HG02943 (cell line): ENCODE measurements around the gene TCIRG1.

ENCODE experiments used
- ATAC-seq: cut with Tn5 transposase; IDR thresholded peaks from one replicate; pipeline ENCODE4 v1.9.1; 2021; ENCODE audit warnings: mild to moderate bottlenecking, low read depth, moderate library complexity; ENCODE audit not compliant: unreplicated experiment

Gene TCIRG1

DNA sequence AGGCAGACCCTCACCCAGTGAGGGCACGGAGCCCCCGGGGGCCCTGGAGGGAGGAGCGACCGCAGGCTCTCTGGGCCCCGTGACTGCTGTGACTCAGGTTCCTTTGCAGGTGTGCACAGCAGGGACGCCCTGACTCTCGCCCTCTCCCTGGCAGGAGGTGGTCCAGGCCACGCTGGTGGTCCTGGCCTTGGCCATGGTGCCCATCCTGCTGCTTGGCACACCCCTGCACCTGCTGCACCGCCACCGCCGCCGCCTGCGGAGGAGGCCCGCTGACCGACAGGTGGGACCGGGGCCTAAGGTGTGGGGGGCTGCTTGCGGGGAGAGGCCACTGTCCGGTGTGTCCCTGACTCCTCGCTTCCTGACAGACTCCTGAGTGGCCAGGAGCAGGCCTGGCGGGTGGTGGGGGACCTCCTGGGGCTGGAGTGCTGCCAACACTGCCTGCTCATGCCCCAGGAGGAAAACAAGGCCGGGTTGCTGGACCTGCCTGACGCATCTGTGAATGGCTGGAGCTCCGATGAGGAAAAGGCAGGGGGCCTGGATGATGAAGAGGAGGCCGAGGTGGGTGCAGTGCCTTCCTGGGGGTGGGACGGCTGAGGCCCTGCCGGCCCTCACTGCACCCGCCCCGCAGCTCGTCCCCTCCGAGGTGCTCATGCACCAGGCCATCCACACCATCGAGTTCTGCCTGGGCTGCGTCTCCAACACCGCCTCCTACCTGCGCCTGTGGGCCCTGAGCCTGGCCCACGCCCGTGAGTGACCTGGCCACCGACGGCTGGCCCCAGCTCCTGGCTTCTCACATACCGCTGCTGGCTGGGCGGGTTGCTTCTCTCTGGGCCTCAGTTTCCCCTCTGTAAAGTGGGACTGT lies 10.9 kb downstream of the TCIRG1 start:
- ATAC-seq = no peak

- no peak for ATAC-seq
Observed at GRCh38 chr11:68050371-68050841, 11.6 kb downstream of the TCIRG1 start.

DNA sequence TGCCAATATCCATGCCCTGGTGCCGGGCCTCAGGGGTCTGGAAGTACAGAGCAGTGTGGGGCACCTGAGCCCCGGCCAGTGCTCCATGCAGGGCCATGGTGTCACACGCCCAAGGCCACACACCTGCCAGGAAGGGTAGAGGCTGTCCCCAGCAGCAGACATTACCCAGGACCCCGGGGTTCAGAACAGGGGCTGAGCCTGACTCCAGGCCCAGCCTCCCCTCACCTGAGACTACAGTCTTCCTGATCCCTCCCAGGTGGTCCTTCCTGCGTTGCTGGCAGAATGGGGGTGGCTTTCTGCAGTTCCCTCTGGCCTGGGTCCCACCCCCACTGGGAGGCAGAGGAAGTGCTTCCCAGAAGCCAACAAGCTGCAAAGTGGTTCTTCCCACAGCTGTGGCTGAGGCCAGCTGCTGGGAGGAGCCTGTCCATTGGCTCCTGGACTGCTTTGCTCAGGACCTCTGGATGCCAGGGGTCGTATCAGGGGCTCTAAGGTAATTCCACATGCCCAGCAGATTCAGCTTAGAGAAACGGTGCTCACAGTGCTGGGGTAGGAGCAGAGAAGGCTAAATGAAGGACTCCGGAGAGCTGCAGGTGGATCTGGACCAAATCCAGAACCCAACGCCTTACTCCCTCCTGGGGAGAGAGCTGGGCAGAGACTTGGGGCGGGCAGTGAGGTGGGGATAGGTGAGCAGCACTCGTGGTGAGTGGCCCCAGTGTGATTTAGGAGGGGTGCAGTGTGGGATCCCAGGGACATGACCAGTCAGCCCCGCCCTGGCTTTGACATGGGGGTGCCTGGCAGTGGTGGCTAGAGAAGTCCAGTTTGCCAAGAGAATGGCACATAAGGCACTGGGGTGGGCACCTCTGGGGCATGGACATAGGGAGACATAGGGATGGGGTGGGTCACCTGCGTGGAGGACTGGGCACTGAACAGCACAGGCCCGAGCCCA lies 12.6 kb downstream of the TCIRG1 start:
- no peak for ATAC-seq

DNA sequence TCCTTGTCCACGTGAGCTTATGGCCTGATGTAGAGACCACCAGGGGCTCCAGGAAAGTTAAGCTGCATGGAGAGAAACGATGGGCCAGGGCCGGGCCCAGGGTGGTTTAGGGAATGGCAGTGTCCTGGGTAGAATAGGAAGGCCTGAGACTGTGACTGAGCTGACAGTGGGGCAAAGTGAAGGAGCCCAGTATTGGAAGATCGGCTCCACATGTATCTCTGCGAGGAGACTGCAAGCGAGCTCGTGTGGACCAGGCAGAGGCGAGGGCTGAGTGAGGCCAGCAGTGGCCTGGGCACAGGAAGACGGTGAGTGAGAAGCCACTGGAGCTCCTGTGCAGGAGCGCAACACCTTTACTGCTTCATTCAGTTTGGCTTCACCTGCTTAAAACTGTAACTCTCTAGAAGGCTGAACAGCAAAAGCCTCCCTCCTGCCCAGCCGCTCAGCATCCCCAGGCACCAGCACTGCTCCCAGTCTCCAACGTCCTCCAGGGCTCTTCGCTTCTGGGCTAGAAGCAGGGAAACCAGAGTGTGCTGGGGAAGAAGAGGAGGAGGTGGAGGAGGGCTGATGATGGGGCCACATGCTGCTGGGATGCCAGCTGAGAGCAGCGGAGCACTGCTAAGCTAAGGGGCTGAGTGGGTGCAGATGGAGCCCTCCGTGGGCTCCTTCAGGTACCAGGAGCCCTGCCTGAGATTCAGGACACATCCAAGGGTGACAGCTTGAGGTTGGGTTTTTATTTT lies 13.5 kb downstream of the TCIRG1 start:
- no peak for ATAC-seq

- ATAC-seq = no peak
Observed at GRCh38 chr11:68053117-68053516, 14.3 kb downstream of the TCIRG1 start.

DNA sequence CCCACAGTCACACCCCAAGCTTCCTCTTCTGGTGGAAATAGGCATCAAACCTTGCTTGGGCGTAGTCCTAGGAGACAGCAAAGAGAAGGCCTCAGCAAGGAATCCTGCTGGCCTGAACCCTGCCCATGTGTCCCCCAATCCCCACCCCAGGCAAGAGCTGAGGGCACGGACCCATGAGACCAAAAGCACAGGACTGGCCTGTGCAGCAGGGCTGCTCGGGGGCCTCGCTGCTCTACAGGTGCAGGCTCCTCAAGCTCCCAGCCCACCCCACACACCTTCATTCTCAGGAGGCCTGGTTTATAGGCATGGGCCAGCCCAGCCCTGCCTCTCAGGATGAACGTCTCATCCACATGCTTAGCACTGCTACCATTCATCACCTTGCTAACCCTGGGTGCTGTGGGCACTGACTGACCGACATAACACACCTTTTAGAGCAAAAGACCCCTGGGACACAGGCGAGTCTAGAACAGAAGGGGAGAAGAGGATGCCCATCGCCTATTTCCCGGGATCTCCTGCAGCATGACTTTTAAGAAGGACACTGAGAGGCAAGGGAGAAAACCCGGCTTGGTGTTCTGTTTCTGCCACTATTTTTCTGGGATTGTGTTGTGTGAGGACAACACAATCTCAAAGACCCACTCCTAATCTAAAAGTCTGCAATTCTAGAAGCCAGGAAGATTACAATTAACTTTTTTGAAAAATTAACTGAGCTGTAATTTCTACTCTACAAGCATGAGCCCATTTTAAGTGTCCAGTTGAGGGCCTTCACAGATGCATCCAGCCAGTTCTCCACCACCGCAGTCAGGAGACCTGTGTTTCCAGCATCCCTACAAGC lies 15.4 kb downstream of the TCIRG1 start:
- no peak for ATAC-seq

DNA sequence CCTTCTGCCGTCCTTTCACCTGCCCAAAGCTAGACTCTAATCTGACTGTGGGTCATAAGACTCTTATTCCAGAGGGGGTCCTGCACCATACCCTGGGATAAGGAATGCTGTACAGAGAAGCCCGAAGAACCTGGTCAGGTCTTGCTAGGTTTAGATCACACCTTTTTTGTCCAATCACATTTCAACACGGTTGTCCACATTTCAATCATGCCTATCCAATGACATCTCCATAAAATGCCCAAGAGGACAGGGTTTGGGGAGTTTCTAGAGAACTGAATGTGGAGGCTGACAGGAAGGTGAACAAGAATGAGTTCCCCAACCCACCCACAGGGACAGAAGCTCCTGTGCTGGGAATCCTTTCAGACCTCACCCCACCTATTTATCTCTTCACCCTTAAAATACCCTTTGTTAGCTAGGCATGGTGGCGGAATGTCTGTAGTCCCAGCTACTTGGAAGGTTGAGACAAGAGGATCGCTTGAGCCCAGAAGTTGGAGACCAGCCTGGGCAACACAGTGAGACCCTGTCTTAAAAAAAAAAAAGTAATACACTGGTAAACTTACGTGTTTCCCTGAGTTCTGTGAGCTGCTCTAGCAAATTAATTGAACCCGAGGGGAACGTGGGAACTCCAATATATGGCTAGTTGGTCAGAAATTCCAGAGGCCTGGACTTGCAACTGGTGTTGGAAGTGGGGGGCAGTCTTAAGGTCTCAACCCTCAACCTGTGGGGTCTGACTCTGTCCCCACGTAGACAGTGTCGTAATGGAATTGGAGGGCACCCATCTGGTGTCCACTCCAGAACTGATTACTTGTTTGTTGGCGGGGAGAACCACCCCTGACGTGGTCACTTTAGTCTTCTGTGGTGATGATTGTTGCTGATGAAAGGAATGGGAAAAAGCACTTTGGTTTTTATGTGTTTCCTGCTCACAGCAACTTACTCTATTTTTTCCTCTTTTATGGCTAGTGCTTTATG lies 17.8 kb downstream of the TCIRG1 start:
- no peak for ATAC-seq

DNA sequence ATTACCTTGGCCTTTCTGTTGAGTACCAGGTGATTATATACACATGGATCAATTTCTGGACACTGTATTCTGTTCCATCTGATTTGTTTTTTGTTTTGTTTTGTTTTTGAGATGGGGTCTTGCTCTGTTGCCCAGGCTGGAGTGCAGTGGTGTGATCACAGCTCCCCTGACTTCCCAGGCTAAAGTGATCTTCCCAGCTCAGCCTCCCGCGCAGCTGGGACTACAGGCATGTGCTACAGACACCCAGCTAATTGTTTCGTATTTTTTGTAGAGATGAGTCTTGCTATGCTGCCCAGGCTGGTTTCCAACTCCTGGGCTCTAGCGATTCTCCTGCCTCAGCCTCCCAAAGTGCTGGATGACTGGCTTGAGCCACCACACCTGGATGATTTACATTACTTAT lies 19.0 kb downstream of the TCIRG1 start:
- no peak for ATAC-seq

DNA sequence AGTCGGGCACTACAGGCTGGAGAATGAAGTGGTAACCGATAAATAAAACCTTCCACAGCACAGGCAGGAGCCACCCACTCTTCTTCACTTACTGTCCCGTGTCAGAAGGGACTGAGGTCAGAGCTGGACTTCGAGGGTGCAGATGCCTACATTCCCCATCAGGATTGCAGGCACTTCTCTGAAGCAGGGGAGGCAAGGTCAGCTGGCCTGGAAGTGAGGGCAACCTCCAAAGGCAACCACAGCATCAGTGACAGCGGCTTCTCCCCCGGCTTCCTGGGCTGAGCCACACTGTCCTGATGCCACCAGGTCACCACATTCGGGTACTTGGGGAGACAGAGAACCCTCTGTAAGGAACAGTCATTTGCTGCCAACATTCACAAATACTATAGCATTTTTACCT lies 22.7 kb downstream of the TCIRG1 start:
- no peak for ATAC-seq

DNA sequence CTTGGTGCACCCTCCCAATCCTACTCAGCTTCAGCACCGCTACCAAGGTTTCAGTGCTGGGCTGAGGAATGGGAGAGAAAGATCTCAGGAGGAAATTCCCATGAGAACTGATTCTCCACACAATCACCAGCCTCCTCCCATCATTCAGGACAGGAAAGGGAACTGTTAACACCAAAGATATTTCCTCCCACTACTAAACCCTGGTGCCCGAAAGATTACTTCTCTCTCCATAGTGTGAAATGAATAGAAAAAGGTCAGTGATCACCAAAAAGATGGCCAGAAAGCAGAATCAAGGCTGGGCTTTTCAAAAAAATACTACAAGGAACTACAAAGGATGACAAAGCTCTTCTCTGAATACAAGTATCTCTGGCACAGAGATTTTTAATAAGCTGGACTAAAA lies 26.1 kb downstream of the TCIRG1 start:
- ATAC-seq = no peak

DNA sequence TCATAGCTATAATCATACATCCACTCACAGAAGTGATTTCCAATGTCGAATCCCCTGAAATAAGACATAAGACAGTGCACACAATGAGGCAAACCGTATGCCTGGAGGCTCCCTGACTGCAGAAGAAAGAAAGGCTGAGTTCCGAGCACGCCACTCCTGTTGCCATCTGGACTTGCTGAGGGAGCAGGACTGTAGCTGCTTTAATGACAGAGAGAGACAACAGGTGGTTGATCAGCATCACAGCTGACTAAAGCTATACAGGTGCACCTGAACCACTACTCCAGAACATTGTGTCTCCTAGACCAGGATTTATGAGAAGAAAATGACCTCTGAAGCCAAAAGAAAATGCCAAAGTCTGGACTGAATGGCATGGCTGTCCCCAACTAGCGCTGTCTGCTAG lies 27.0 kb downstream of the TCIRG1 start:
- no peak for ATAC-seq

GRCh38 chr11:68066742-68067141 lies 27.9 kb downstream of the TCIRG1 start:
- ATAC-seq = no peak

- ATAC-seq = no peak
Observed at GRCh38 chr11:68067991-68068390, 29.2 kb downstream of the TCIRG1 start.

DNA sequence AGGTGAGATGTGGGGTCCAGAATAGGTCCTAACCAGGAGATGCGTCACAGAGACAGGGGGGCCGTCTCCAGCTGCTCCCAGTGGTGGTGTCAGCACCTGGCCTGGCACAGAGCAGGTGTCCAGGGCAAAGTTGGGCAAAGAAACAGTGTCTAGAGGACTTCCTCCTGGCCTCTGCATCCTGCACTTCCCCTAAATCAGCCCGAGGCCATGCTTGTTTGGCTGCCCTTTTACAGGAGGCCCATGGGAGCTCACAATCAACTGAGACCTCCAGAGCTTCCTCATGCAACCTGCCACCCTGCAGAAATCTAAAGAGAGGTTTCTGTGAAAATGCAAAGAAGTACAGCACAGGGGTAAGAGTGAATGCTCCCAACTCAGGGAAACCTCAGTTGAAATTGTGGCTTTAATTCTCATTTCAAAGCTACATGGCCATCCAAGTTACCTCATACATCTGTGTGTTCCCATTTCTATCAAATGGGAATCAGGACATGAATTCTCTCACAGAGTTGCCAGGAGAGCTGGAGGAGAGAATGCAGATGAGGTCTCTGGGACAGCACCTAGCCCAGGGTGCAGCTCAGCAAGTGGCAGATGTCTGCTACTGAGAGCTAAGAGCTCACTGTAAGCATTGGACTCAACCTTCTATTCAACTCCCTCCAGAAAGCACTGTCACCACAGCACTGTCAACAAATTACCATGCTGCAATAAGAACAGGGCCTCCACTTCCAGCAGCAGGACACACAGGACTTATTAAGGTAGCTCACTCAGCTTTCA lies 32.6 kb downstream of the TCIRG1 start:
- ATAC-seq = no peak

GRCh38 chr11:68074584-68075352 lies 35.9 kb downstream of the TCIRG1 start:
- ATAC-seq = no peak

GRCh38 chr11:68076371-68077042 lies 37.7 kb downstream of the TCIRG1 start:
- no peak for ATAC-seq
